Fibroblast of villous mesenchyme (primary cell): ENCODE data around the gene RASSF7. TPM values are rescaled to one million over a fixed set of nuclear protein-coding genes. Genes with fewer than 3 reads are reported as not detected.

ENCODE experiments used
- DNase-seq: peaks from one replicate; pipeline ENCODE4 v3.0.0-alpha.2; 2010; ENCODE audit warnings: low read depth
- H3K4me3 ChIP-seq: 2 replicates; pipeline ENCODE4 v1.5.1; 2011; ENCODE audit warnings: low read depth, mild to moderate bottlenecking, low read length
- CTCF ChIP-seq: IDR thresholded peaks from 2 replicates; pipeline ENCODE4 v1.5.1; 2012; ENCODE audit warnings: low read depth, mild to moderate bottlenecking, low read length; ENCODE audit not compliant: insufficient read depth
- total RNA-seq: library from RNA; depleted of rRNA; stranded (reverse); fragments of >200 nt; gene quantifications from 2 replicates; pipeline ENCODE4 v1.2.3, GENCODE V29; 2012

RASSF7 gene
- total RNA-seq, 1 donor = 15.5 TPM

- peak within 1 kb of the TSS; percentile 81 for H3K4me3 ChIP-seq
- DNase-seq = peak; percentile 96
- no peak for TF ChIP-seq CTCF
Measured at GRCh38 chr11:575996-576768, 15.4 kb downstream of the RASSF7 start, which contains the start of gene PHRF1. Gene PHRF1, plus strand, starts transcription at chr11:576470. Its CDS starts 5,043 bp downstream, at chr11:581513.

GRCh38 chr11:576811-577610 lies 16.2 kb downstream of the RASSF7 start:
- peak; percentile 14 for DNase-seq
- TF ChIP-seq CTCF = no peak
- peak overlapping the region; percentile 75 for H3K4me3 ChIP-seq

GRCh38 chr11:577611-577894 lies 16.8 kb downstream of the RASSF7 start:
- H3K4me3 ChIP-seq = peak overlapping the region; percentile 75
- no peak for TF ChIP-seq CTCF
- DNase-seq = no peak

- peak overlapping the region; percentile 75 for H3K4me3 ChIP-seq
Measured at GRCh38 chr11:578276-579035, 17.7 kb downstream of the RASSF7 start.

GRCh38 chr11:579830-580601 lies 19.2 kb downstream of the RASSF7 start:
- no peak overlapping the region for H3K4me3 ChIP-seq
- DNase-seq = peak; percentile 23
- TF ChIP-seq CTCF = no peak

More at GRCh38 chr11:578276-579035, 17.7 kb downstream of the RASSF7 start:
- no peak for TF ChIP-seq CTCF
- DNase-seq = no peak

DNA sequence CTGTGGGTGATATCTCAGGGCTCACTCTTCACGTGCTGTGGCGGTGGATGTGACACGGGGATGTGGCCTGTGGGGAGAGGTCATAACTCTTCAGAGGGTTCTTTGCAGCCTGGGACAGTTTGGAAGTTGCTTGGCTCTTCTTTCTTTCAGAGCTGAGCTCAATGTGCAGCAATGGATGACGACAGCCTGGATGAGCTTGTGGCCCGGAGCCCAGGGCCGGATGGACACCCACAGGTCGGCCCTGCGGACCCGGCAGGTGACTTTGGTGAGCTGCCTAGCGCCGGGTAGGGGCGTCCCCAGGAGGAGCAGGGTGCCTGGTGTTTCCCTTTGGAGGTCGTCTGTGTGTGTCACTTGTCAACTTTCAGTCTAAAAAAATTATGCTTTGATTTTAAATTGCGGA lies 20.6 kb downstream of the RASSF7 start:
- DNase-seq = no peak
- H3K4me3 ChIP-seq = no peak overlapping the region
- no peak for TF ChIP-seq CTCF
